Vagina (tissue), 2 donors: ENCODE data around the gene FAM219A.
"Not testable (repeated sequence)": the region's sequence is repeated elsewhere in the genome, so short reads cannot be mapped to it uniquely, and the experiment has no call there.

Source experiments
- CTCF ChIP-seq, 3 experiments: fragments of 450-650 bp in 2 of 3; fragments of 200-600 bp in 1 of 3; sonication (generic) in 1 of 3; IDR thresholded peaks; one replicate each; pipeline ENCODE4 v1.5.1; 2017 to 2019; ENCODE audit warnings: antibody characterized with exemption in 3 of 3, mild to moderate bottlenecking in 2 of 3, moderate library complexity in 2 of 3
- POLR2A ChIP-seq, 2 donors: fragments of 450-650 bp; IDR thresholded peaks; one replicate each; pipeline ENCODE4 v1.6.1; 2017; ENCODE audit warnings: antibody characterized with exemption in 2 of 2, mild to moderate bottlenecking in 2 of 2, moderate library complexity in 2 of 2
- POLR2AphosphoS5 ChIP-seq, 2 donors: sonication (generic); formaldehyde crosslinking; IDR thresholded peaks; one replicate each; pipeline ENCODE4 v1.9.0; 2017; ENCODE audit warnings: antibody characterized with exemption in 2 of 2, mild to moderate bottlenecking in 2 of 2, low read depth in 1 of 2; ENCODE audit not compliant: insufficient read depth in 1 of 2

- TF ChIP-seq CTCF (IDR thresholded peaks at IDR 0.05); POLR2A (IDR thresholded peaks at IDR 0.05); POLR2AphosphoS5 (IDR thresholded peaks at IDR 0.05; ENCODE audit: insufficient read depth in 1 of 2, low read depth in 1 of 2): not testable (repeated sequence)
Observed at GRCh38 chr9:34438465-34438864, 19.9 kb downstream of the FAM219A start.
